Glutamatergic neuron (in vitro differentiated cells): ENCODE results near the gene SLC35C1. TPM values are rescaled to one million over a fixed set of nuclear protein-coding genes. Genes with fewer than 3 reads are reported as not detected.

Experiments used
- DNase-seq: peaks from one replicate; pipeline ENCODE4 v3.0.0; 2022
- H3K27ac Mint-ChIP-seq: one replicate; pipeline ENCODE4 v1.8.0; 2020; ENCODE audit warnings: mild to moderate bottlenecking, mixed read lengths, inconsistent platforms; ENCODE audit not compliant: unreplicated experiment
- H3K27me3 Mint-ChIP-seq: one replicate; pipeline ENCODE4 v1.8.0; 2020; ENCODE audit warnings: mild to moderate bottlenecking, moderate library complexity, mixed read lengths, inconsistent platforms; ENCODE audit not compliant: unreplicated experiment
- H3K36me3 Mint-ChIP-seq: one replicate; pipeline ENCODE4 v1.8.0; 2020; ENCODE audit warnings: mild to moderate bottlenecking, mixed read lengths, inconsistent platforms; ENCODE audit not compliant: unreplicated experiment
- H3K4me1 Mint-ChIP-seq: one replicate; pipeline ENCODE4 v1.8.0; 2020; ENCODE audit warnings: mild to moderate bottlenecking, low read depth, mixed read lengths, inconsistent platforms; ENCODE audit not compliant: unreplicated experiment
- H3K4me3 Mint-ChIP-seq: one replicate; pipeline ENCODE4 v1.8.0; 2020; ENCODE audit warnings: mild to moderate bottlenecking, mixed read lengths, inconsistent platforms; ENCODE audit not compliant: unreplicated experiment
- H3K9me3 Mint-ChIP-seq: one replicate; pipeline ENCODE4 v1.8.0; 2020; ENCODE audit warnings: mild to moderate bottlenecking, moderate library complexity, mixed read lengths, inconsistent platforms; ENCODE audit not compliant: unreplicated experiment
- total RNA-seq: library from RNA; stranded (reverse); fragmentation: NEBNext Ultra II Directional; extraction: Animal tissue kit (Norgen Biotek cat#: 25700); gene quantifications from one replicate; pipeline ENCODE4 v1.2.1, GENCODE V29; 2021; ENCODE audit not compliant: unreplicated experiment
- TF ChIP-seq, protein P1 (sequence below): fragments of 200-600 bp; sonication (generic); IDR thresholded peaks from one replicate; pipeline ENCODE4 v1.5.0; 2021; ENCODE audit not compliant: partially characterized antibody, unreplicated experiment

Gene SLC35C1
- total RNA-seq, 1 donor from 2014 or later: 20.9 TPM

GRCh38 chr11:45771193-45771565, 33.8 kb upstream of the SLC35C1 start:
- peaks cover 2% of the 10 kb centered on the region for H3K9me3 Mint-ChIP-seq
- no peak overlapping the region for H3K27ac Mint-ChIP-seq
- DNase-seq: peak; percentile 82
- H3K27me3 Mint-ChIP-seq: peaks cover 4% of the 10 kb centered on the region
- H3K4me3 Mint-ChIP-seq: peak overlapping the region; percentile 94
- H3K4me1 Mint-ChIP-seq: peaks cover 2% of the 10 kb centered on the region
- TF ChIP-seq, protein P1, sequence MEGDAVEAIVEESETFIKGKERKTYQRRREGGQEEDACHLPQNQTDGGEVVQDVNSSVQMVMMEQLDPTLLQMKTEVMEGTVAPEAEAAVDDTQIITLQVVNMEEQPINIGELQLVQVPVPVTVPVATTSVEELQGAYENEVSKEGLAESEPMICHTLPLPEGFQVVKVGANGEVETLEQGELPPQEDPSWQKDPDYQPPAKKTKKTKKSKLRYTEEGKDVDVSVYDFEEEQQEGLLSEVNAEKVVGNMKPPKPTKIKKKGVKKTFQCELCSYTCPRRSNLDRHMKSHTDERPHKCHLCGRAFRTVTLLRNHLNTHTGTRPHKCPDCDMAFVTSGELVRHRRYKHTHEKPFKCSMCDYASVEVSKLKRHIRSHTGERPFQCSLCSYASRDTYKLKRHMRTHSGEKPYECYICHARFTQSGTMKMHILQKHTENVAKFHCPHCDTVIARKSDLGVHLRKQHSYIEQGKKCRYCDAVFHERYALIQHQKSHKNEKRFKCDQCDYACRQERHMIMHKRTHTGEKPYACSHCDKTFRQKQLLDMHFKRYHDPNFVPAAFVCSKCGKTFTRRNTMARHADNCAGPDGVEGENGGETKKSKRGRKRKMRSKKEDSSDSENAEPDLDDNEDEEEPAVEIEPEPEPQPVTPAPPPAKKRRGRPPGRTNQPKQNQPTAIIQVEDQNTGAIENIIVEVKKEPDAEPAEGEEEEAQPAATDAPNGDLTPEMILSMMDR: peak; percentile 81
- H3K36me3 Mint-ChIP-seq: no peaks in the 10 kb centered on the region

GRCh38 chr11:45771566-45772448, 33.1 kb upstream of the SLC35C1 start:
- peak; percentile 91 for DNase-seq
- Mint-ChIP-seq H3K27me3 (peaks cover 4% of the 10 kb centered on the region), H3K4me3 (peak overlapping the region; percentile 94), H3K4me1 (peaks cover 2% of the 10 kb centered on the region), H3K36me3 (no peaks in the 10 kb centered on the region), H3K9me3 (peaks cover 2% of the 10 kb centered on the region), H3K27ac (peak overlapping the region; percentile 16)
- TF ChIP-seq, protein P1: peak; percentile 63

GRCh38 chr11:45772449-45772774, 32.5 kb upstream of the SLC35C1 start:
- no peaks in the 10 kb centered on the region for H3K36me3 Mint-ChIP-seq
- DNase-seq: no peak
- no peak overlapping the region for H3K4me3 Mint-ChIP-seq

GRCh38 chr11:45772986-45773785, 31.8 kb upstream of the SLC35C1 start:
- Mint-ChIP-seq H3K36me3 (no peaks in the 10 kb centered on the region), H3K27me3 (peaks cover 4% of the 10 kb centered on the region), H3K27ac (no peak overlapping the region)

More at GRCh38 chr11:45772449-45772774, 32.5 kb upstream of the SLC35C1 start:
- peaks cover 4% of the 10 kb centered on the region for H3K27me3 Mint-ChIP-seq
- peaks cover 2% of the 10 kb centered on the region for H3K9me3 Mint-ChIP-seq
- TF ChIP-seq, protein P1: no peak
- H3K27ac Mint-ChIP-seq: no peak overlapping the region
- H3K4me1 Mint-ChIP-seq: peaks cover 2% of the 10 kb centered on the region

More at GRCh38 chr11:45772986-45773785, 31.8 kb upstream of the SLC35C1 start:
- no peak for DNase-seq
- TF ChIP-seq, protein P1: no peak
- Mint-ChIP-seq H3K4me1 (peaks cover 2% of the 10 kb centered on the region), H3K9me3 (peaks cover 2% of the 10 kb centered on the region), H3K4me3 (no peak overlapping the region)
